ENCODE measurements around the gene C10orf105.

The C10orf105 gene

DNA sequence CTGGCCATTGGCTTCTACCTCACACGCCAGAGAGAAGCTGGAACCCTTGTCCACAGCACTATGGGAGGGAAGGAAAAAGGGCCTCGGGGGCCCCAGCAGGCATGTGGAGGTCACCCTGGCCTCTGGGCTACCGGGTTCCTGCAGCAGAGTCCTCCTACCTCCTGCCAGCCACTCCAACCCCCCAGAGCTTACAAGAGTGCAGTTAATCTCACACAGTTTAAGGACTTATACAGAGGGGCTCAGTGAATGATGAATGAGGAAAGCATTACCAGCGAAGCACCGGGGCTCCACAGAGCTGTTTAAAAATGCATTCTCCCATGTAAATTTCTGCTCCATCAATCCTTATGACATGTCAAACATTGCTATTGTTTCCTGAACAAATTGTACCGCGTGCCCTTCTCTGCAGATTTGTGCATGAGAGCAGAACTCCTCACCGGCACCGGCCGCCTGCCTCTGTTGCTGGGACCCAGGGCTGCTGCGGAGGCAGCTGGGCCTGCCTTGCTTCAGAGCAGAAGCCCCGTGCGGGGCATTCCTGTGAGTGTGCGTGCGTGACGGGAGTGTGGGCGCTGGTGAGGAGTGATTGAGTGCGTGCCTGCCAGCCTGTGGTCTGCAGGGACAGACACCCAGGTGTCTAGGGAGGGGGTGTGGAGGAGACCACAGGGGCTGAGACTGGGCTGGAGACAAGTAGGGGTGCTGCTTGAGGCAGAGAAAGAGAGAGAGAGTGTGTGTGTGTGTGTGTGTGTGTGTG, 52.8 kb downstream of the C10orf105 start:
- H3K9ac ChIP-seq = no peak overlapping the region
- no peak for TF ChIP-seq Cebpa-rat (IDR thresholded peaks at IDR 0.05)
- peaks cover 27 to 37% (median 32%) of the 10 kb centered on the region in 10 experiments for H3K4me1 ChIP-seq
- peaks cover 0 to 43% (median 23%) of the 10 kb centered on the region in 11 experiments; a peak in 18 of 22 replicates for H3K27me3 ChIP-seq
- no peaks in the 10 kb centered on the region for H3K9me3 ChIP-seq (replicated peaks in 1 of 11)
- no peak overlapping the region for H3K4me3 ChIP-seq
- no peaks in the 10 kb centered on the region for H3K36me3 ChIP-seq
- no peak overlapping the region for H3K27ac ChIP-seq
- peaks cover 0 to 18% (median 0%) of the 10 kb centered on the region in 11 experiments; a peak in 4 of 22 replicates for H4K20me1 ChIP-seq
- peak overlapping the region; percentile 62 to 85 (median 71) for H3K4me2 ChIP-seq

DNA sequence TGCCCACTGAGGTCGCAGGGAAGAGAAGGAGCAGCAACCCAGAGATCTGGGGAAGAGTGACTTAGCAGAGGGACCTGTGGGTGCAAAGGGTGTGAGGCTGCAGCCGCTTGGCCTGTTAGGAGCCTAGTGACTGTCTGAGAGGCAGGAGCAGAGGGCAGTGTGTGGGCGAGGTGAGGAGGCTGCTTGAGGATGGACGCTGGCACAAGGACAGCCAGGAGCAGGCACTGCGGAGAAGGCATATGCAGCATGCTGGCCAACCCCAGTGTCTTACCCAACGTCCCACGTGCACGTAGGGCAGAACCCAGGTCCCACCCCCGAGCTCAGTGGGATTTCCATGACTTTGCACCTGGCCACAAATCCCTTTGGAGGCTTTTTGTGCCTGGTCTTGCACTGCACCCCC, 54.1 kb downstream of the C10orf105 start:
- H3K4me3 ChIP-seq = no peak overlapping the region
- H3K4me2 ChIP-seq = peak overlapping the region; percentile 62 to 85 (median 71); a peak in 16 of 22 replicates
- H3K27ac ChIP-seq = no peak overlapping the region
- no peak overlapping the region for H3K9ac ChIP-seq
- no peak for TF ChIP-seq Cebpa-rat (IDR thresholded peaks at IDR 0.05)
- peaks cover 0 to 43% (median 23%) of the 10 kb centered on the region in 11 experiments; a peak in 18 of 22 replicates for H3K27me3 ChIP-seq
- peaks cover 0 to 18% (median 0%) of the 10 kb centered on the region in 11 experiments; a peak in 4 of 22 replicates for H4K20me1 ChIP-seq
- peaks cover 0 to 3% (median under 1%) of the 10 kb centered on the region in 11 experiments; a peak in 10 of 22 replicates for H3K9me3 ChIP-seq (replicated peaks in 1 of 11)
- H3K36me3 ChIP-seq = no peaks in the 10 kb centered on the region
- H3K4me1 ChIP-seq = peaks cover 27 to 41% (median 31%) of the 10 kb centered on the region in 10 experiments

DNA sequence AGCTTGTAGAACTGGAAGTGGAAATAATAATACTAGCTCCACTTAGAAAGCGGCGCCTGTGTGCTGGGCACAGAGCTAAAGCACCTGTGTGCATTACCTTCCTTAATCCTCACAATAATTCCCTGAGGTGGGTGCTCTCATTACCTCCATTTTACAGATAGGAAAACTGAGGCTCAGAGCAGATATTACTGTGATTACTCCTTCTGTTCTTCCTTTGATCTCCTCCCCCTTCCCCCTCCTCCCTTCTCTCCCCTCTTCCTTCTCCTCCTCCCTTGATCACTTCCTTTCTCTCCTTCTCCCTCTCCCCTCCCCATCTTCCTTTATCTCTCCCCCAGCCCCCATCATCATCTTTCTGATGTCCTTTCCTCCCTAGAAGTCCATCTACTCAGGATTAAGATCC, 55.0 kb downstream of the C10orf105 start:
- Histone ChIP-seq H3K27ac (no peak overlapping the region), H3K9me3 (replicated peaks in 1 of 11) (peaks cover 0 to 11% (median 6%) of the 10 kb centered on the region in 11 experiments; a peak in 14 of 22 replicates)

DNA sequence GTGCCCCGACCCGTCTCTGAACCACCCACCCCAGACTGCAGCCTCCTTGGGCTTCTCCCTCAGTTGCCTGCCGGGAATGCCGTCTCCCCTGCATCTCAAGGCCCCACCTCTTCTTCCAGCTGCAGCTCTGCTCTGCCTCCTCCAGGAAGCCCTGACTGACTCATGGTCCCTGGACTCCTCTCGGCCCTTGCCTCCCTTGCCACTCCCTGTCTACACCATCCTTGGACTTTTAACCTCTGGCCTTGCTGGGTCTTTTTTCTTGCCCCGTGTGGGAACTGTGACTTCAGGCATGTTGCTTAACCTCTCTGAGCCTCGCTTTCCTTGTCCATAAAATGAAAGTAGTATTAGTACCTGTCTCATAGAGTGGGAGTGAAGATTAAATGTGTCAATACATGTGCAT, 56.3 kb downstream of the C10orf105 start:
- no peaks in the 10 kb centered on the region for H3K36me3 ChIP-seq
- no peak overlapping the region for H3K9ac ChIP-seq
- H3K4me2 ChIP-seq = no peak overlapping the region
- peaks cover 0 to 18% (median 0%) of the 10 kb centered on the region in 11 experiments; a peak in 4 of 22 replicates for H4K20me1 ChIP-seq
- TF ChIP-seq Cebpa-rat (IDR thresholded peaks at IDR 0.05) = no peak
- no peak overlapping the region for H3K27ac ChIP-seq
- H3K9me3 ChIP-seq (replicated peaks in 1 of 11) = peaks cover 0 to 16% (median 6%) of the 10 kb centered on the region in 11 experiments; a peak in 14 of 22 replicates
- H3K4me3 ChIP-seq = no peak overlapping the region
- peaks cover 27 to 41% (median 31%) of the 10 kb centered on the region in 10 experiments for H3K4me1 ChIP-seq
- peaks cover 7 to 46% (median 33%) of the 10 kb centered on the region in 11 experiments; a peak in 21 of 22 replicates for H3K27me3 ChIP-seq

More for the DNA sequence above, 55.0 kb downstream of the C10orf105 start:
- Histone ChIP-seq H3K27me3 (peaks cover 0 to 43% (median 23%) of the 10 kb centered on the region in 11 experiments; a peak in 18 of 22 replicates), H3K36me3 (no peaks in the 10 kb centered on the region), H3K4me2 (peak overlapping the region in 1 of 11 experiments; percentile 28; a peak in 2 of 22 replicates), H3K9ac (no peak overlapping the region), H4K20me1 (peaks cover 0 to 18% (median 0%) of the 10 kb centered on the region in 11 experiments; a peak in 4 of 22 replicates), H3K4me1 (peaks cover 27 to 41% (median 31%) of the 10 kb centered on the region in 10 experiments), H3K4me3 (no peak overlapping the region)
- no peak for TF ChIP-seq Cebpa-rat (IDR thresholded peaks at IDR 0.05)

DNA sequence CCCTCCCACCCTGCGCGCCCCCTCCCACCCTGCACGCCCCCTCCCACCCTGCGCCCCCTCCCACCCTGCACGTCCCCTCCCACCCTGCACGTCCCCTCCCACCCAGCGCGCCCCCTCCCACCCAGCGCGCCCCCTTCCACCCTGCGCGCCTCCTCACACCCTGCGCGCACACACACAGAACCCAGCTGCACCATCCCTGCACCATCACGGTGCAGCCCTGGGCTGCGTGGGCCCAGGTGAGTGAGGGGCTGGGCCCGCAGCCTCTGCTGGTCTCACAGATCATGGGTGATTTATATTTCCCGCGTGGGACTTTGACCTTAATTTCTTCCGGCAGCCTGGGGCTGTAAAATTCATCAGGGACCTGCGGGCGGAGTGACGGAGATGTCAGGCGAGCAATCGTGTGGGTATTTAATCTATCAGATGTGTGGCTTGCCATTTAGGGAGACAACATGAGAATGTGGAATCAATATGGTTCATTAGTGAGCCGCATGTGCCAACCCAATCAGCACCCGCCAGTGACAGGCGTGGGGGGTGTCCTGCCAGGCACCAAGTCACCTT, 57.7 kb downstream of the C10orf105 start:
- Histone ChIP-seq H3K36me3 (no peaks in the 10 kb centered on the region), H3K27ac (no peak overlapping the region), H3K4me3 (no peak overlapping the region), H3K9me3 (replicated peaks in 1 of 11) (peaks cover 0 to 16% (median 6%) of the 10 kb centered on the region in 11 experiments; a peak in 14 of 22 replicates), H3K9ac (no peak overlapping the region), H4K20me1 (peaks cover 0 to 14% (median 0%) of the 10 kb centered on the region in 11 experiments; a peak in 4 of 22 replicates), H3K4me2 (no peak overlapping the region), H3K4me1 (peaks cover 15 to 35% (median 19%) of the 10 kb centered on the region in 10 experiments), H3K27me3 (peaks cover 11 to 41% (median 30%) of the 10 kb centered on the region in 11 experiments; a peak in 21 of 22 replicates)
- no peak for TF ChIP-seq Cebpa-rat (IDR thresholded peaks at IDR 0.05)
